ENCODE data around the gene SUGCT. TPM values are rescaled to one million over a fixed set of nuclear protein-coding genes. Genes with fewer than 3 reads are reported as not detected.

Gene SUGCT
- total and polyA plus RNA-seq, 9 of the 15 experiments (the other 6 are each of a cell fraction or from before 2014, with no cell fraction given) = 0.58 to 2.5 (median 1.4) TPM

DNA sequence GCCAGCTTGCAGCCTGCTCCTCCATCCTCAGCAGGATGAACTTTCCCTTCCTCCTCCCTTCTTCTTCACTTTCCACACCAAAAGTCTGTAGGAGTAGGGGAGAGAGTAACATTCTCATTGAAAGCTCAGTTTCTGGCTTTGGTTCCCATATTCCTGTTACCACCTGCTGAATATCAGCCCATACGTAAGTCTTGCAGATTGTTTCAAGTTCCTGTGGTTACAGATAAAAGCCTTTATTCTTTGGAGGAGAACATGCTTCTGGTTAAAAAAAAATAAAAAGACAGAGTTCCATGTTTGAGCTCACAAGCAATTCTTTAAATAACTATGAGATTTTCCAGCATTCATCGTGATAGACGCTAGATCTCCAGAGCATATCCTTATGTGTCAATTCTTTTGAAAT lies 637.3 kb downstream of the SUGCT start:
- no peaks in the 10 kb centered on the region for H3K79me2 ChIP-seq (ENCODE audit: control insufficient read depth, insufficient read depth, low read length)
- no peaks in the 10 kb centered on the region for H3K36me3 ChIP-seq (ENCODE audit: control insufficient read depth, insufficient read depth, low read length)
- TF ChIP-seq XRCC4 (IDR thresholded peaks at IDR 0.05; ENCODE audit: extremely low read depth, insufficient read depth, insufficient read length) (no peak), GTF2E2 (tag; IDR thresholded peaks at IDR 0.05) (no peak), ASH1L (IDR thresholded peaks at IDR 0.05; ENCODE audit: borderline replicate concordance, low read depth, partially characterized antibody) (no peak), TAF1 (IDR thresholded peaks at IDR 0.05; ENCODE audit: control insufficient read depth, extremely low read depth, insufficient read depth, low read length, severe bottlenecking) (no peak), SNRNP70 (optimal IDR thresholded peaks at IDR 0.05; ENCODE audit: low read depth, low read length) (no peak), PRMT5 (CRISPR knock-in tag; IDR thresholded peaks at IDR 0.05) (no peak), ADNP (tag; IDR thresholded peaks at IDR 0.05) (no peak), ESRRB (CRISPR knock-in tag; IDR thresholded peaks at IDR 0.05; ENCODE audit: borderline replicate concordance) (no peak), ELF4 (CRISPR knock-in tag; IDR thresholded peaks at IDR 0.05) (no peak), YBX1 (IDR thresholded peaks at IDR 0.05) (no peak), ZNF79 (CRISPR knock-in tag; IDR thresholded peaks at IDR 0.05; ENCODE audit: low read depth) (no peak), ZNF311 (CRISPR knock-in tag; IDR thresholded peaks at IDR 0.05) (no peak), RBM15 (IDR thresholded peaks at IDR 0.05; ENCODE audit: insufficient read depth, low read length) (no peak), ZNF584 (CRISPR knock-in tag; IDR thresholded peaks at IDR 0.05; ENCODE audit: low read depth) (no peak)
- TF ChIP-seq, protein P1, sequence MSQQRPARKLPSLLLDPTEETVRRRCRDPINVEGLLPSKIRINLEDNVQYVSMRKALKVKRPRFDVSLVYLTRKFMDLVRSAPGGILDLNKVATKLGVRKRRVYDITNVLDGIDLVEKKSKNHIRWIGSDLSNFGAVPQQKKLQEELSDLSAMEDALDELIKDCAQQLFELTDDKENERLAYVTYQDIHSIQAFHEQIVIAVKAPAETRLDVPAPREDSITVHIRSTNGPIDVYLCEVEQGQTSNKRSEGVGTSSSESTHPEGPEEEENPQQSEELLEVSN (IDR thresholded peaks at IDR 0.05; ENCODE audit: borderline replicate concordance in 1 of 2, extremely low read depth in 1 of 2, insufficient read depth in 1 of 2, insufficient read length in 1 of 2, low read depth in 1 of 2, low read length in 1 of 2, poor library complexity in 1 of 2, severe bottlenecking in 1 of 2) = no peak
- TF ChIP-seq, protein P2, sequence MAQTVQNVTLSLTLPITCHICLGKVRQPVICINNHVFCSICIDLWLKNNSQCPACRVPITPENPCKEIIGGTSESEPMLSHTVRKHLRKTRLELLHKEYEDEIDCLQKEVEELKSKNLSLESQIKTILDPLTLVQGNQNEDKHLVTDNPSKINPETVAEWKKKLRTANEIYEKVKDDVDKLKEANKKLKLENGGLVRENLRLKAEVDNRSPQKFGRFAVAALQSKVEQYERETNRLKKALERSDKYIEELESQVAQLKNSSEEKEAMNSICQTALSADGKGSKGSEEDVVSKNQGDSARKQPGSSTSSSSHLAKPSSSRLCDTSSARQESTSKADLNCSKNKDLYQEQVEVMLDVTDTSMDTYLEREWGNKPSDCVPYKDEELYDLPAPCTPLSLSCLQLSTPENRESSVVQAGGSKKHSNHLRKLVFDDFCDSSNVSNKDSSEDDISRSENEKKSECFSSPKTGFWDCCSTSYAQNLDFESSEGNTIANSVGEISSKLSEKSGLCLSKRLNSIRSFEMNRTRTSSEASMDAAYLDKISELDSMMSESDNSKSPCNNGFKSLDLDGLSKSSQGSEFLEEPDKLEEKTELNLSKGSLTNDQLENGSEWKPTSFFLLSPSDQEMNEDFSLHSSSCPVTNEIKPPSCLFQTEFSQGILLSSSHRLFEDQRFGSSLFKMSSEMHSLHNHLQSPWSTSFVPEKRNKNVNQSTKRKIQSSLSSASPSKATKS (CRISPR knock-in tag; IDR thresholded peaks at IDR 0.05) = no peak
- TF ChIP-seq, protein P3, sequence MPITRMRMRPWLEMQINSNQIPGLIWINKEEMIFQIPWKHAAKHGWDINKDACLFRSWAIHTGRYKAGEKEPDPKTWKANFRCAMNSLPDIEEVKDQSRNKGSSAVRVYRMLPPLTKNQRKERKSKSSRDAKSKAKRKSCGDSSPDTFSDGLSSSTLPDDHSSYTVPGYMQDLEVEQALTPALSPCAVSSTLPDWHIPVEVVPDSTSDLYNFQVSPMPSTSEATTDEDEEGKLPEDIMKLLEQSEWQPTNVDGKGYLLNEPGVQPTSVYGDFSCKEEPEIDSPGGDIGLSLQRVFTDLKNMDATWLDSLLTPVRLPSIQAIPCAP (CRISPR knock-in tag; IDR thresholded peaks at IDR 0.05; ENCODE audit: borderline replicate concordance) = no peak
- H3K9me1 ChIP-seq (ENCODE audit: control insufficient read depth, insufficient read depth, low read length) = no peaks in the 10 kb centered on the region
- H3K4me1 ChIP-seq (replicated peaks in 1 of 2; ENCODE audit: control insufficient read depth in 2 of 2, insufficient read depth in 2 of 2, low read length in 2 of 2) = no peaks in the 10 kb centered on the region
- no peak for DNase-seq (ENCODE audit: extremely low read depth in 1 of 4, low spot score in 3 of 4)
- H2AFZ ChIP-seq (ENCODE audit: low read depth, low read length) = no peak overlapping the region
- H3K9me3 ChIP-seq (replicated peaks; ENCODE audit: control insufficient read depth, insufficient read depth, low read depth, low read length) = no peaks in the 10 kb centered on the region
- H4K20me1 ChIP-seq (replicated peaks; ENCODE audit: control insufficient read depth, insufficient read depth, low read length) = no peaks in the 10 kb centered on the region
- H3K9ac ChIP-seq (ENCODE audit: insufficient read depth in 1 of 2, low read depth in 2 of 2, low read length in 2 of 2) = no peak overlapping the region
- in situ Hi-C loops (cut with MboI) (no loop called here), intact Hi-C loops (cut with micrococcal nuclease) (no loop called here)
- WGBS (ENCODE audit: insufficient coverage, low coverage, missing lambda C conversion rate) = 10% methylated on average over 3 of the region's 3 CpGs
- ChIA-PET CTCF (ENCODE audit: low intra/inter-chr PET ratio) (no interaction called here), POLR2A (interaction anchor here (0.6 kb wide), 1 partner anchor 10 kb away, joined by 4 read pairs; no protein-coding TSS in a partner anchor)
- H3K4me2 ChIP-seq (ENCODE audit: insufficient read depth, low read length) = no peak overlapping the region
- H3K27me3 ChIP-seq (ENCODE audit: control insufficient read depth in 2 of 2, insufficient read depth in 2 of 2, low read length in 2 of 2) = no peaks in the 10 kb centered on the region
- FAIRE-seq = no peak
- no TSS peak for BruUV-seq (replicated peaks)
- ATAC-seq = no peak
- no peak overlapping the region for H3K27ac ChIP-seq (ENCODE audit: extremely low read depth, low read depth, low read length)
- H3K4me3 ChIP-seq = no peak overlapping the region

All from K562 (cell line).